GM12872 (cell line): ENCODE measurements around the gene MRPS34.

Experiments
- TF ChIP-seq, protein P1 (sequence below): IDR thresholded peaks from 3 replicates; pipeline ENCODE4 v1.5.1; 2011; ENCODE audit warnings: low read depth, mild to moderate bottlenecking, low read length, moderate library complexity; ENCODE audit not compliant: insufficient read depth

MRPS34 gene

DNA sequence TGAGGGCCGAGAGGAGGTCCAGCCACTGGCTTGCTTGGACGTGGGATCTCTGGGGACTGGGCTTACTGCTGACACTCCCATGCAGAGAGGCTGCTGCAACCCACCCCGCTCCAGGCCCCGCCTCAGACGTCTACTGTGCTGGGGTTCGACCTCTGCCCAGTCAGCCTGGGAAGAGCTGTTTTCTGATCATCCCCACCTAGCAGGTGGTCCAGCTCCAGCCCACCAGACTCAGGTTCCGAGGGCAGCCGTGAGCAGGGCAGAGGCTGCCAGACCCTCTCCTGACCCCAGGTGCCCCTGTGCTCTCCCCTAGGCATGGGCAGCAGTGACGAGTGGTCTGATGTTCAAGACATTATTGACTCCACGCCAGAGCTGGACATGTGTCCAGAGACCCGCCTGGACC lies 25.0 kb downstream of the MRPS34 start:
- TF ChIP-seq, protein P1, sequence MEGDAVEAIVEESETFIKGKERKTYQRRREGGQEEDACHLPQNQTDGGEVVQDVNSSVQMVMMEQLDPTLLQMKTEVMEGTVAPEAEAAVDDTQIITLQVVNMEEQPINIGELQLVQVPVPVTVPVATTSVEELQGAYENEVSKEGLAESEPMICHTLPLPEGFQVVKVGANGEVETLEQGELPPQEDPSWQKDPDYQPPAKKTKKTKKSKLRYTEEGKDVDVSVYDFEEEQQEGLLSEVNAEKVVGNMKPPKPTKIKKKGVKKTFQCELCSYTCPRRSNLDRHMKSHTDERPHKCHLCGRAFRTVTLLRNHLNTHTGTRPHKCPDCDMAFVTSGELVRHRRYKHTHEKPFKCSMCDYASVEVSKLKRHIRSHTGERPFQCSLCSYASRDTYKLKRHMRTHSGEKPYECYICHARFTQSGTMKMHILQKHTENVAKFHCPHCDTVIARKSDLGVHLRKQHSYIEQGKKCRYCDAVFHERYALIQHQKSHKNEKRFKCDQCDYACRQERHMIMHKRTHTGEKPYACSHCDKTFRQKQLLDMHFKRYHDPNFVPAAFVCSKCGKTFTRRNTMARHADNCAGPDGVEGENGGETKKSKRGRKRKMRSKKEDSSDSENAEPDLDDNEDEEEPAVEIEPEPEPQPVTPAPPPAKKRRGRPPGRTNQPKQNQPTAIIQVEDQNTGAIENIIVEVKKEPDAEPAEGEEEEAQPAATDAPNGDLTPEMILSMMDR: no peak

DNA sequence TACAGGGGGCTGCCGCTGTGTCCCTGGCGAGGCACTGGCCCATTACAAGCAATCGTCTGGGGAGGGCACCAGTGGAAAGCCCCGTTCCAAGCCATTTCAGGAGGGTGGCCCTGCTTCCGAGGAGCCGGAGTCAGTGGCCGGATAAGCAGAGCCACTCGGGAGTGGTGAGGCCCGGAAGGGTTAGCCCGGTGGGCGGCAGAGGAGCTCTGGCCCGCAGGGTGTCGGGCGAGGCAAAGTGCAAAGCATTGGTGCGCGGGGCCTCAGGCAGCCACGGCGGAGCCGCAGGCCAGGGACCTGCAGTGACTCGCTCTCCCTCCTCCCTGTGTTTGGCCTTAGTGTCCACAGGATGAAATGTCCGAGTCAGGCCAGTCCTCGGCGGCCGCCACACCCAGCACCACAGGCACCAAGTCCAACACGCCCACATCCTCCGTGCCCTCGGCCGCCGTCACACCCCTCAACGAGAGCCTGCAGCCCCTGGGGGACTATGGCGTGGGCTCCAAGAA lies 26.2 kb downstream of the MRPS34 start:
- TF ChIP-seq, protein P1: no peak

DNA sequence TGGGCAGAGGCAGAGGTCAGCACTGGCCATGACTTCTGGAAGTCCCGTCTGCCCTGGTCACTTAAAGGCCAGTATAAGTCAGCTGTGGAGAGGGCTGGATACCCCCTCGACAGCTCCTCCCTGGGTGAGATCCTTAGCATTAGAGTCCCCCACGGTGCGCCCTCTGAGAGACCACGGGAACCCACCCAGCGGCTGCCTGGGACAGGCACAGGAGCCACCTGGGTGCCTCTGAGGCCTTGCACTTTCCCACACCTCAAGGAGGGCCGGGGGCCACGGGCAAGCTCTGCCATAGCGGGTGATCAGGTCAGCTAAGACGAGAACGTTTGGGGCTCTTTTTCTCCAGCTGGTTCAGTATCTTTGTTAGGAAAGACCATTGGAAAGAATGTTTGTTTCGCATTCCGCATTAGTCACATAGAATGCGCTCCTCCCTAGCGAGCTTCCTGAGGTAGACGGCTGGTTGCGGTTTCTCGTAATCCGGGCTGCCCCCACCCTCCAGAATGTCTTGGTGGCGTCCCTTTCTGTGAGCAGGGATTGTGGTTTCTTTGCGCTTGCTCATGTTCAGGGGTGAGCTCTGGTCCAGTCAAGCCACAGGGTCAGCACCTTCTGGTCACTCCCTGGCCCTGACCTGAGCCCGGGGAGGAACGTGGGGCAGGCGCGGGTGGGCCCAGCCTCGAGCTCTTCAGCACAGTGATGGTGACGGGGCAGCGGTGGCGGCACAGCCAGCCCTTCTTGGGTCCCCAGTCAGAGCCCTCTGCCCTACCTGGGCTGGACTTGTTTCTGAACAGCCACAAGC lies 26.8 kb downstream of the MRPS34 start:
- TF ChIP-seq, protein P1: no peak

DNA sequence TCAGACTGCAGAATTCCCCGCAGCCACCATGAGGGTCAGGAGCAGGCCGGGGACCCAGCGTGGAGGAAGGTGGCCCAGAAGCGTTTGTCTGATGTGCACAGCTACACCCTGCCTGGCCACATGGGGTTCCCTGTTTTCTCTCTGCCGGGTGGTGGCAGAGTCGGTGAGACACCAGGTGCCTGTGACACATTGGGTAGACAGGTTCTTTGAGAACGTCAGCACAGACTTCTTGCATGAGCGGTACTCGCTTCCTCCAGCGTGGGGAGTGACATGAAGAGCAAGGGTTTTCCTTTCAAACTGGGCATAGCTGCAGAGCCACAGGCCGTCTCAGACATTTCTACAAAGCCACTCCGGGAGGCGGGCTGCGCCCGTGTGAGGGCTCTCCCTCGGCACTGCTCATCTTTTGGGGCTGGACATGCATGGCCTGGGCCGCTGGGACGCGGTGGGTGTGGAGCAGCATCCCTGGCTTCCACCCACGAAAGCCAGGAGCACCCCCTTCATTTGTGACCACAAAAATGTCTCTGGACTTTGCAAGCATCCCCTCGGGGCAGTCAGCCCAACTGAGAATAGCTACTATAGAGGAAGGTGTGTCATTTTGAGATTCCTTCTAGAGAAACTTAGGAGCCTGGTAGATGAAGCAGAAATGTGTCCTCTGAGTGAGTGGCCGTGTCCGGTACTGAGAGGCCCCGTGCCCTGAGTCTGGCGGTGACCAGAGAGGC lies 27.6 kb downstream of the MRPS34 start:
- TF ChIP-seq, protein P1: no peak

DNA sequence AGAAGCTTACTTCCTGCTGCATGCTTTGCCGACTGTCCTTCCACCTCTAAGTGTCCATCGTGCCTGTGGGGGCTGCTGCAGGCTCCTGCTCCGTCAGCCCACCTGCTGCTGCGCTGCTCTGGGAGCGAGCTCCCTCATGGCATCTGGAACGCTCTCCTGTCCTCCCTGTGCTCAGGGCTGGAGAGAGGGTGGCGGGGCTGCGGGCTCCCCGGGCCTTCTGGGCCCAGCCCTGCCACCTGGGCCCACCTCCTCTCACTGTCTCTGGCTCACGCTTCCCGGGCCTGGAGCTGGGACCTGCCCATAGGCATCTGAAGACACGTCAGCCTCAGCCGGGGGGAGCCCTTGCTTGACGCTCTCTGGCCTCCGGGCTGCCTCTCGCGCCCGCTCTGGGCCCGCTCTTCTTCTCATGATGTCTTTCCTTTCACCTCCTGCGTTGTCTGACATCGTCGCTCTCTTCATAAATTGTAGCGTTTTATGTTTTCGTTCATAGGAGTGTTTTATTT lies 28.5 kb downstream of the MRPS34 start:
- TF ChIP-seq, protein P1: no peak

DNA sequence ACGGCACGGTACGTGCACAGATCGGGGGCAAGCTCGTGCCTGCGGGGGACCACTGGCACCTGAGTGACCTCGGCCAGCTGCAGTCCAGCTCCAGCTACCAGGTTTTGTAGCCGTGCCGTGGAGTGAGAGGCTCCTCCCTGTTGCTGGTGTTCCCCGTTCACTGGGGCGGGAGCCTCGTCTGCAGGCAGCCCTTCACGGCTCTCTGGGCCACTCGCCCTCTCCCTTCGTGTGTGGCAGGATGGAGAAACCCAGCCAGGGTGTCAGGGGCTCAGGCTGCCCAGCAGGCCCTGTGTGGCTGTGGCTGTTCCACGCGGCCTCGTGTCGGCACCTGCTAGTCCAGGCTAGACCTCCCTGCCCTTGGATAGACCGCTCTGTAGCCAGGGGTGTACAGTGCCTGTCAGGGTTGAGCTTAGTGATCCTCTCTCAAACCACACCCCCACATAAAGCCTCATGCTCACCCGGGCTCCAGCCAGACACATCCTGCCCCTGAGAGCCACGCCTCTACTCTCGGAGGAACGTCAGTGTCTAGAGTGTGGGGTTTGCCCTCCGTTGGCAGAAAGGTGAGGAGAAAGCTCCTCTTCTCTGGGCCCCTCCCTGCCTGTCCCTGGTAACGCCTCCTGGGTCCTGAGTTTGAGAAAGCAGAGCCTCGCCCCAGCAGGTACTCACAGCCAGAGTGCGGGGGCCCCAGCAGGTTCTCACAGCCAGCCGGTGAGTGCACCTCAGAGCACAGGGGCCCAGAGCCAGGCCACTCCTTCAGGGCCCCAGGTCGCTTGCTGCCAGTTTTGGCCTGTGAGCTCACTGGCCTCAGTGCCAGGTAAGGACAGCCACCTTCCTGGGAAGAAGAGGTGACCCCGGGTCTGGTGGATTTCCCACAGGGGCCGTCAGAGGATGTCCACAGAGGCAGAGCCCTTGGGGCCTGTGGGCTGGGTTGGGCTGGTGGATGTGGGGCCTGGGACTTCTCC lies 29.3 kb downstream of the MRPS34 start:
- TF ChIP-seq, protein P1: no peak
